MM.1S (cell line): ENCODE results near the gene KRTAP5-6.
A peak's percentile ranks its signal among the peaks of the same experiment; 100 is the strongest.

Experiments
- EZH2 ChIP-seq: fragments of 300-600 bp; sonication (generic); optimal IDR thresholded peaks from 2 replicates; pipeline ENCODE3; 2017; ENCODE audit warnings: low read depth, mild to moderate bottlenecking, antibody characterized with exemption, low read length, mixed read lengths
- EZH2phosphoT487 ChIP-seq: fragments of 300-600 bp; sonication (generic); IDR thresholded peaks from 2 replicates; pipeline ENCODE4 v1.6.1; 2018; ENCODE audit warnings: antibody characterized with exemption, low read length
- TF ChIP-seq, protein P1 (sequence below): fragments of 300-600 bp; sonication (generic); IDR thresholded peaks from 2 replicates; pipeline ENCODE4 v1.5.1; 2016; ENCODE audit warnings: antibody characterized with exemption, low read length, mixed read lengths

- TF ChIP-seq, protein P1, sequence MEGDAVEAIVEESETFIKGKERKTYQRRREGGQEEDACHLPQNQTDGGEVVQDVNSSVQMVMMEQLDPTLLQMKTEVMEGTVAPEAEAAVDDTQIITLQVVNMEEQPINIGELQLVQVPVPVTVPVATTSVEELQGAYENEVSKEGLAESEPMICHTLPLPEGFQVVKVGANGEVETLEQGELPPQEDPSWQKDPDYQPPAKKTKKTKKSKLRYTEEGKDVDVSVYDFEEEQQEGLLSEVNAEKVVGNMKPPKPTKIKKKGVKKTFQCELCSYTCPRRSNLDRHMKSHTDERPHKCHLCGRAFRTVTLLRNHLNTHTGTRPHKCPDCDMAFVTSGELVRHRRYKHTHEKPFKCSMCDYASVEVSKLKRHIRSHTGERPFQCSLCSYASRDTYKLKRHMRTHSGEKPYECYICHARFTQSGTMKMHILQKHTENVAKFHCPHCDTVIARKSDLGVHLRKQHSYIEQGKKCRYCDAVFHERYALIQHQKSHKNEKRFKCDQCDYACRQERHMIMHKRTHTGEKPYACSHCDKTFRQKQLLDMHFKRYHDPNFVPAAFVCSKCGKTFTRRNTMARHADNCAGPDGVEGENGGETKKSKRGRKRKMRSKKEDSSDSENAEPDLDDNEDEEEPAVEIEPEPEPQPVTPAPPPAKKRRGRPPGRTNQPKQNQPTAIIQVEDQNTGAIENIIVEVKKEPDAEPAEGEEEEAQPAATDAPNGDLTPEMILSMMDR = no peak
- TF ChIP-seq EZH2 (no peak), EZH2phosphoT487 (0 out of 2 replicates have a peak, but pooled peaks have one; percentile 24)
Measured at GRCh38 chr11:1682225-1682905, 14.6 kb upstream of the KRTAP5-6 start.
